ENCODE results near the gene CDR2.

CDR2 gene

GRCh38 chr16:22323173-22323958 is 51.1 kb downstream of the CDR2 start:
- DNase-seq: no peak

DNA sequence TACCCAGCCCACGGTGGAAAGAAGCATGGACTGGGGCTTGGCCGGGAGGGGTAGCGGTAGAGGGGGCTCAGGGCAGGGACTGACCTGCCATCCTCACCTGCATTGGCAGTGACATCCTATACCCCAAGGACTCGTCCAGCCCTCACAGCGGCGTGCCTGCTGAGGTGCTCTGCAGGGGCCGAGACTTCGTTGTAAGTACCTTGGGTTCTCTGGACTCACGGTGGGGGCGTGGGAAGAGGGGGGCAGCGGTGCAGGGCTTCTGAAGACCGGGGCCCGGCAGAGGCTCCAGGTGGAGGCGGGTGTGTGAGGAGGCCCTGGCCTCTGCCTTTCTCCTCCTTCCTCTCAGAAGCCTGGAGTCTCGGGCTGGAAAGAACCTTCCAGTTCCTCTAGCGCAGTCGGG is 51.7 kb downstream of the CDR2 start:
- DNase-seq: no peak

DNA sequence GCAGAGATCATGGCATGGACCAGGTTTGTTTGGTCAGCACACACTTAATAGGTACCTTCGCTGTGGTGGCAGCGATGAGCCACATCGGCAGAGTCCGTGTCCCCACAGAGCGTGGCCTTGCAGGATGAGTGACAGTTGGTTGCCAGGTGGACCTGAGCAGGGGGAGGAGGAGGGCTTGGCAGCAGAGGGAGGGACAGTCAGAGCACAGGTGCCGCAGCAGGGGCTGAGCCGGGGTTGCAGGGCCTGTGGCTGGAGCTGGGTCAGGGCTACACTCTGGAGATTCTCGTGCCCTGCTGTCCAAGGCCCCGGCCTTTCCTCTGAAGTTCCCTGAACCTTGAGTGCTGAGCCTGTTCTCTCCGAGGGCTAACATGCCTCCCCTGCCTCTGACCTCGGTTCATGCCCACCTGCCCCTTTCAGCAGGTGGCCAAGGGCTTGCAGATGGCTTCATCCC is 52.4 kb downstream of the CDR2 start:
- DNase-seq: peak in 1 of 2 experiments; percentile 21

- peak; percentile 76 to 78 for DNase-seq
Measured at GRCh38 chr16:22321340-22322001, 52.9 kb downstream of the CDR2 start.

DNA sequence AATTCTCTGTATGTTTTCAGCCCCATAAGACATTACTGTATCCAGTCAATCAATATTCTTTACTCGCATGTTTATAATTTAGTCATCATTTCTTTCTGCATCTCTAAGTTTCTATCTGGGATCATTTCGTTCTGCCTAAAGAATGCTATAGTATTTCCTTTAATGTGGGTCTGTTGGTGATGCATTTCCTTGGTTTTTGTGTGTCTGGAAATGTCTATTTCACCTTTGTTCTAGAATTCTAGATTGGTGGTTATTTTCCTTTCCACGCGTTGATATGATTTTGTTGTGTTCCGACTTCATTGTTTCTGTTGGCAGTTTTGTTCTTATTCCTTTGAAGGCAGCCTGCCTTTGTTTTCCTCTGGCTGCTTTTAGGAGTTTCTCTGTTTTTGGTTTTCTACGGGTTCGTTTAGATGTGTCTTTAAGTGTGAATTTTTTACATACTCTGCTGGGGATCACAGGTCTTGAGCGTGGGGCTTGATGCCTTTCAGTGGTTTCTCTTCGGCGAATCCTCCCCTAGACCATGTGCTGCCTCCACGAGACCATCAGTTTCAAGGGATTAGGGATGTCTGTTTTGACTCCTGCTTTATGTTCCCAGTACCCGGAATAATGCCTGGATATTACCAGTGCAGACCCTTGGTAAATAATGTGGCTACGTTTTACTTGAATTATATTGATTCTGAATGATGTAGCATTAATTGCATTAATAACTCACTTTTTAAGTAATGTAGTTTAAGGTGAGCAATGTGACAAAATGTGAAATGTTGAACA is 53.7 kb downstream of the CDR2 start:
- DNase-seq: no peak

- DNase-seq: no peak
Measured at GRCh38 chr16:22318690-22319358, 55.6 kb downstream of the CDR2 start.

GRCh38 chr16:22317625-22318024 is 56.8 kb downstream of the CDR2 start:
- DNase-seq: no peak

GRCh38 chr16:22317001-22317530 is 57.4 kb downstream of the CDR2 start:
- no peak for DNase-seq

- peak in 1 of 2 experiments; percentile 4 for DNase-seq
Measured at GRCh38 chr16:22316411-22316811, 58.0 kb downstream of the CDR2 start.

- DNase-seq: no peak
Measured at GRCh38 chr16:22315979-22316378, 58.4 kb downstream of the CDR2 start.

DNA sequence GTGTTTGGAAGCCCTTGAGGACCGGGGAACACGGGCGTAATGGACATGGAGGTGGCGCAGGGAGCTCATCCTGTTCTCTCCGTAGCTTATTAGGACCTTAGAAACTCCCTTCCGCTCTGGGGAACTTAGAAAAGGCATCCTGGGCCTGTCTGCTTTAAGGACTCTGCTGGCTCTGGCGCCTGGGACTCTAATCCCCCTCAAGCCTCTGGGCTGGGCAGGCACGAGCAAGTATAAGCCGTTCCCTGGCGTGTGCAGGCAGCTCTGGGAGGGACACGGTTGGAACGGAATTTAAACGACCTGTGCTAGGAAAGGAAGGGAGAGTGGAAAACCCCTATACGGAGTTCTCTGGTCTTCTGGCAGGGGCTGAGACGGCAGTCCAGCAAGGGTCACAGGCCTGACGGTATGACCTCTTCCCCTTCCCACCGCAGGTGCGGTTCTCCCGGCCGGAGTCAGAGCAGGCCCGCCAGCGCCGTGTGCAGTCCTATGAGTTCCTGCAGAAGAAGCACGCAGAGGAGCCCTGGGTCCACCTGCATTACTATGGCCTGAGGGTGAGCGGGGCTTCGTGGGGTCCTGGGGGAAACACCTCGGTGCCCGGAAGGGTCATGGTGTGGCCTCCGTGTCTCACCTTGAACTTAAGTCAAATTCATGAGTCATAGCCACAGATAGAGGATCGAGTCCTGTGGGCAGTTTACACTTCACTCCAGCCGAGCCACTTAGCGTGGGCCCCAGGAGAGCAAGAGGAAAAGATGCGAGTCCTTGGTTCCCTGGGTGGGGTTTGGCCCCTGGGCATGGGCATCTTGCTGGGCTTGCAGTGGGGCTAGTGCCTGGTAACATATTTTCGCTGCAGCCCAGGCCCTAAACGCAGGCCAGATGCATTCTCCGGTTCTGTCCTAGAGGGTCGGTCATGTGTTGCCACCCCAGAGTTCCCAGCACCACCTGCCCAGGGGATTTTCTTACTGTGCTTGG is 59.5 kb downstream of the CDR2 start:
- DNase-seq: no peak

- DNase-seq: no peak
Measured at GRCh38 chr16:22313876-22314470, 60.4 kb downstream of the CDR2 start.

DNA sequence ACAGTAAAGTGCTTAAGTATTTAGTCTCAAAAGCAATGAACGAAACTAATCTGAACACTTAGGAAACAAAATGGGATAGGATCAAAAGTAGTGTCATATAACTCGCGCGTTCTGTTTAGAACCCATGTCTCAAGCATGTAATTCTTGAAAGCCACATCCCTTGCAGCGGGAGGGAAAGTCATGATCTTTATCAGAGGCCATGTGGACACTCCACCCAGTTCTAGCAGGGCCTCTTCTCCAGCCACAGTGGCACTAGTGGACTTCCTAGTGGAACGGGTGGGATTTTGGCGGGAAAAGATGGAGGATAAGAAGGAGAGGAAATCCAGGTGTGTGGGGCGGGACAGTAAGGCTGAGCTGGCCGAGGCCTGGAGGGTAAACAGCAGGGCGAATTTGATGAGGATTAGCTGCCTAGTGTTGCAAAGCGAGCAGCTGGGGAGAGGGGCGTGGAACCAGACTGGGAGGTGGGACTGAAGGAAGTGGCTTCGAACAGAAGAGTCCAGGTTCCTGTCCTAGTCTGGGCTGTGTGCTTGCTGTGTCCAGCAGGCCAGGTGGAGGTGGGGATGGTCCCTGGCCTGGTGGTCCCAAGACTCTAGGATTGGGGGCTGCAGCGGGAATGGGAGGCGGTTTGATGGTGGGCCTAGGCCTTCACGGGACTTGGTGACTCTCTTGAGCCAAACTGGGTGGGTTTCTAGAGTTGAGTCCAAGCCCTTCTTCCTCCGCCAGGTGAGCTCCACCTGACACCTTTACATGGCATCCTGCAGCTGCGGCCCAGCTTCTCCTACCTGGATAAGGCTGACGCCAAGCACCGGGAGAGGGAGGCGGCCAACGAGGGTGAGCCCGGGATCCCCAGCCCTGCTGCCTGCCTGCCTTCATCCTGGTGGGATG is 61.3 kb downstream of the CDR2 start:
- DNase-seq: no peak

DNA sequence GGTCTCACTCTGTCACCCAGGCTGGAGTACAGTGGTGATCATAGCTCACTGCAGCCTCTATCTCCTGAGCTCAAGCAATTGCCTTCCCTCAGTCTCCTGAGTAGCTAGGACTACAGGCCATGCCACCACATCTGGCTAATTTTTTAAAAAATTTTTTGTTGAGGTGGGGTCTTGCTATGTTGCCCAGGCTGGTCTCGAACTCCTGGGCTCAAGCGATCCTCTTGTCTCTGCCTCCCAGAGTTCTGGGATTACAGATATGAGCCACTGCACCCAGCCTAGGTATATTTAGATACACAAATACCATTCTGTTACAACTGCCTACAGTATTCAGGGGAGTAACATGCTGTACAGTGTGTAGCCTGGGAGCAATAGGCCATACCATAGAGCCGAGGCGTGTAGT is 62.9 kb downstream of the CDR2 start:
- no peak for DNase-seq

GRCh38 chr16:22308824-22309520 is 65.4 kb downstream of the CDR2 start:
- DNase-seq: no peak

DNA sequence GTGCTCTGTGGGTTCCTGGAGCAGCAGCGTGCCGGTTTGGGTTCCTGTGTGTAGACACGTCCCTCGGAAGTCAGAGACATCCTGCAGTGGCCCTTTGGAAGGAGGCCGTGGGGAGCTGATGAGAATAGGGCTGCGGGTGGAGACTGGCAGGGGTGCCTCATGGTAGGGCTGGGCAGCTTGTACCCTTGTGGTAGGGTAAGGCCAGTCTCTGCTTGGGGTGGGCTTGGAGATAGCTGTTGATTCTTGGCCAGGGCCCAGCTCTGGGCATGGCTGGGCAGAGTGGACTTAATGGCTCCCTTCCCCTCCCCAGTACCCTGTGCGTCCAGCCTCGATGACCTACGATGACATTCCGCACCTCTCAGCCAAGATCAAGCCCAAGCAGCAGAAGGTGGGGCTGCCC is 66.6 kb downstream of the CDR2 start:
- DNase-seq: no peak

DNA sequence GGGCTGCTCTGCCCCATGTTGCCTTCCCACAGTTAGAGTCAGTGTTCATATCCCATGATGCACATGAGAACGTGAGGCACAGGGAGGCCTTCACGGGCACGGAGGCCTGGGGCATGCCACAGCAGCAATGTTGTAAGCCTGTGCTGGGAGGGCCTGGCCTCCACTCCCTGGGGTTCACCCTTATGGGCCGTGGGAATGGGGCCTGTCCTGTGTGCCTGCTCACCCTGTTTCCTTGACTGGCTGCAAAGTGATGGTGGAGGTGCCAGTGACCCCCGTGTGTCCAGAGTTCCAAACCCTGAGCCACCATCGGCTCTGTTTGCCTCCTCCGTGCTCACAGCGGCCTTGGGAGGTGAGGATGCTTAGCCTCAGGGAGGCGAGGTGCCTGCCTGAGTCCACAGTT is 67.6 kb downstream of the CDR2 start:
- no peak for DNase-seq

GRCh38 chr16:22304411-22304810 is 70.0 kb downstream of the CDR2 start:
- no peak for DNase-seq

- DNase-seq: no peak
Measured at GRCh38 chr16:22302776-22303363, 71.5 kb downstream of the CDR2 start.

Measured in NCI-H2081 (cell line).